Measurements from ENCODE around the gene DNAJC1.

The DNAJC1 gene

GRCh38 chr10:21978191-21978862 is 25.2 kb downstream of the DNAJC1 start:
- no peak overlapping the region for H3K27ac ChIP-seq
- TF ChIP-seq CTCF (conservative IDR thresholded peaks at IDR 0.05; ENCODE audit: low read depth), result no peak
- ChIA-PET POLR2A (ENCODE audit: low non-redundant PET) (no interaction called here), CTCF (no interaction called here)
- no peak for DNase-seq (ENCODE audit: low spot score)

GRCh38 chr10:21976739-21977138 is 26.8 kb downstream of the DNAJC1 start:
- ChIA-PET POLR2A (ENCODE audit: low non-redundant PET) (interaction anchor here (0.6 kb wide), 1 partner anchor 95 kb away, joined by 3 read pairs; no protein-coding TSS in a partner anchor), CTCF (interaction anchor here (0.7 kb wide), 1 partner anchor 1101 kb away, joined by 3 read pairs; no protein-coding TSS in a partner anchor)
- TF ChIP-seq CTCF (conservative IDR thresholded peaks at IDR 0.05; ENCODE audit: low read depth), result no peak
- DNase-seq (ENCODE audit: low spot score), result no peak
- H3K27ac ChIP-seq, result no peak overlapping the region

GRCh38 chr10:21976280-21976679 is 27.2 kb downstream of the DNAJC1 start:
- POLR2A ChIA-PET (ENCODE audit: low non-redundant PET), result interaction anchor here (0.6 kb wide), 1 partner anchor 96 kb away, joined by 3 read pairs; no protein-coding TSS in a partner anchor
- CTCF ChIA-PET, result interaction anchor here (0.7 kb wide), 1 partner anchor 541 kb away, joined by 5 read pairs; no protein-coding TSS in a partner anchor
- DNase-seq (ENCODE audit: low spot score), result no peak
- H3K27ac ChIP-seq, result no peak overlapping the region
- TF ChIP-seq CTCF (conservative IDR thresholded peaks at IDR 0.05; ENCODE audit: low read depth), result no peak

- CTCF ChIA-PET, result interaction anchor here (0.6 to 0.7 kb wide), 5 partner anchors 273 to 1021 kb away, joined by 4 to 10 read pairs (median 5); no protein-coding TSS in a partner anchor
- no peak for DNase-seq (ENCODE audit: low spot score)
- H3K27ac ChIP-seq, result no peak overlapping the region
- POLR2A ChIA-PET (ENCODE audit: low non-redundant PET), result no interaction called here
- no peak for TF ChIP-seq CTCF (conservative IDR thresholded peaks at IDR 0.05; ENCODE audit: low read depth)
Measured at GRCh38 chr10:21975378-21975990, 28.0 kb downstream of the DNAJC1 start.

DNA sequence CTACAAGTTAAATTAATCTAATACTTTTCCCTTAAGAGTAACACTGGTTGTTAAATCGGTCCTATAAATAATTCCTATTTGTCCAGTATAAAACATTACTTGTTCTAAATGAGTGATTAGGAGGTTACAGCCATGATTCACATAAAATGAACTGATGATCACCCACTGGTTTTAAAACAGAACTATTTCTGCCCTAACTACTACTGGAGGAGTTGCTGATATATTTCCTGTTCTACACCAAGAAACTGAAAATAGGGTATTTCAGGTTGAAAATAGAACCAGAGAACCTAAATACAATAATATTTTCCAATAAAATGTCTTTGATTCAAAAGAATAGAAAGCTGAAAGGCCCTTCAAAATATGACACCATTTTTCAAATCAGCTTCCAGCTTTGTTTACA is 30.9 kb downstream of the DNAJC1 start:
- ChIA-PET POLR2A (ENCODE audit: low non-redundant PET) (no interaction called here), CTCF (interaction anchor here (0.6 to 0.7 kb wide), 2 partner anchors 128 to 965 kb away, joined by 3 read pairs; no protein-coding TSS in a partner anchor)
- no peak for DNase-seq (ENCODE audit: low spot score)
- TF ChIP-seq CTCF (conservative IDR thresholded peaks at IDR 0.05; ENCODE audit: low read depth), result no peak
- H3K27ac ChIP-seq, result no peak overlapping the region

GRCh38 chr10:21969326-21970287 is 33.9 kb downstream of the DNAJC1 start:
- CTCF ChIA-PET, result no interaction called here

More at GRCh38 chr10:21969326-21970287, 33.9 kb downstream of the DNAJC1 start:
- TF ChIP-seq CTCF (conservative IDR thresholded peaks at IDR 0.05; ENCODE audit: low read depth), result no peak
- peak; percentile 55 for DNase-seq (ENCODE audit: low spot score)
- POLR2A ChIA-PET (ENCODE audit: low non-redundant PET), result no interaction called here
- no peak overlapping the region for H3K27ac ChIP-seq
